ENCODE measurements around the gene EFCAB8.

EFCAB8 gene

DNA sequence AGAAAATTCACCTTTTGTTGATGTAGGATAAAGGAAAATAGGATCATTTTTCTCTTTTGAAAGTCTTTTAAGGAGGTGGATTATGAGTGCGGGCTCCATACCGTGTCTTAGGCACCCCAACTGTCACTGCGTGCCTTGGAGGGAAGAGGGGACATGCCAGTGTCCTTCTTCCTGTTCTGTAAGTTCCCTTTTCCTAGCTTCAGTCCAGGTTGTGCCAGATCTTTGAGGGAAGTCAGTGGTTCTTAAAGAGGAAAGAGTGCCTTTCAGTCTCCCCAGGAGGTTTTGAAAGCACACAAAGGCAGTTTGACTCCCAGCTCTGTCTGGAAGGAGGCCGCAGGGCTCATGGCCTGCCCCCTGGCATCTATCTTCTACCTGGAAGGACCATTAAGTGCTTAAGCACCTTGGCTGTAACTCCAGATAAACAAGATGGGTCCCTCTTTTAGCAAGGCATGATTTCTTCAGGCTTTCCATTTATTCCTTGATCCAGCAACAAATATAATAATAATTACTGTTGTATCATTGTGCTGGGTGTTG is 13.0 kb downstream of the EFCAB8 start:
- DNase-seq (ENCODE audit: low read depth): no peak
- no peak overlapping the region for H3K4me3 ChIP-seq (replicated peaks; ENCODE audit: low read depth, low read length)
- TF ChIP-seq, protein P1, sequence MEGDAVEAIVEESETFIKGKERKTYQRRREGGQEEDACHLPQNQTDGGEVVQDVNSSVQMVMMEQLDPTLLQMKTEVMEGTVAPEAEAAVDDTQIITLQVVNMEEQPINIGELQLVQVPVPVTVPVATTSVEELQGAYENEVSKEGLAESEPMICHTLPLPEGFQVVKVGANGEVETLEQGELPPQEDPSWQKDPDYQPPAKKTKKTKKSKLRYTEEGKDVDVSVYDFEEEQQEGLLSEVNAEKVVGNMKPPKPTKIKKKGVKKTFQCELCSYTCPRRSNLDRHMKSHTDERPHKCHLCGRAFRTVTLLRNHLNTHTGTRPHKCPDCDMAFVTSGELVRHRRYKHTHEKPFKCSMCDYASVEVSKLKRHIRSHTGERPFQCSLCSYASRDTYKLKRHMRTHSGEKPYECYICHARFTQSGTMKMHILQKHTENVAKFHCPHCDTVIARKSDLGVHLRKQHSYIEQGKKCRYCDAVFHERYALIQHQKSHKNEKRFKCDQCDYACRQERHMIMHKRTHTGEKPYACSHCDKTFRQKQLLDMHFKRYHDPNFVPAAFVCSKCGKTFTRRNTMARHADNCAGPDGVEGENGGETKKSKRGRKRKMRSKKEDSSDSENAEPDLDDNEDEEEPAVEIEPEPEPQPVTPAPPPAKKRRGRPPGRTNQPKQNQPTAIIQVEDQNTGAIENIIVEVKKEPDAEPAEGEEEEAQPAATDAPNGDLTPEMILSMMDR (IDR thresholded peaks at IDR 0.05; ENCODE audit: low read length, missing control alignments): no peak

DNA sequence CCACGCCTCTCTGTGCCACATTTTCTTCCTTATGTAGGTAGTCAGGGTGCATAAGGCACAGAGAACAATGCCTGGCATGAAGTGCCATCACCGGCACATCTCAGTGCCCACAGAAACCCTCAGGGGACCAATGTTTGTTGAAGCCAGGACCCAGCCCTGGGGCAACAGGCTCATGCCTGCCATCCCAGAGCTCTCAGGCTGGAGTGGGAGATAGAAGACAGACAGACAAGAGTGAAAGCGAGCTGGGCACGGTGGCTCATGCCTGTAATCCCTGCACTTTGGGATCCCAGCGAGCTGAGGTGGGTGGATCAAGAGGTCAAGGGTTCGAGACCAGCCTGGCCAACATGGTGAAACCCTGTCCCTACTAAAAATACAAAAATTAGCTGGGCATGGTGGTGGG is 13.5 kb downstream of the EFCAB8 start:
- TF ChIP-seq, protein P1 (IDR thresholded peaks at IDR 0.05; ENCODE audit: low read length, missing control alignments): no peak
- no peak for DNase-seq (ENCODE audit: low read depth)
- H3K4me3 ChIP-seq (replicated peaks; ENCODE audit: low read depth, low read length): no peak overlapping the region

DNA sequence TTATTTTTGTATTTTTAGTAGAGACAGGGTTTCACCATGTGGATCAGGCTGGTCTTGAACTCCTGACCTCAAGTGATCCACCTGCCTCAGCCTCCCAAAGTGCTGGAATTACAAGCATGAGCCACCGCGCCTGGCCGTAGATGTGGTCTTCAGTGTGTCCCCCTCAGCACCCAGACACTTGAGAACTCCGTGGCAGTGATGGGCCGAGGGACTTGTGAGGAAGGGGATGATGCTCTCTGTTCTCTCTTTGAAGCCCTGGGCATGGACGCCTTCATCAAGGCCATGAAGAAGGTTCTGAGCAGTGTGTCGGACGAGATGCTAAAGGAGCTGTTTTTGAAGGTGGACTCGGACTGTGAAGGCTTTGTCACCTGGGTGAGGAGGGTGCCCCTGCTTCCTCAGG is 16.9 kb downstream of the EFCAB8 start:
- DNase-seq (ENCODE audit: low read depth): no peak
- H3K4me3 ChIP-seq (replicated peaks; ENCODE audit: low read depth, low read length): no peak overlapping the region
- TF ChIP-seq, protein P1 (IDR thresholded peaks at IDR 0.05; ENCODE audit: low read length, missing control alignments): no peak

DNA sequence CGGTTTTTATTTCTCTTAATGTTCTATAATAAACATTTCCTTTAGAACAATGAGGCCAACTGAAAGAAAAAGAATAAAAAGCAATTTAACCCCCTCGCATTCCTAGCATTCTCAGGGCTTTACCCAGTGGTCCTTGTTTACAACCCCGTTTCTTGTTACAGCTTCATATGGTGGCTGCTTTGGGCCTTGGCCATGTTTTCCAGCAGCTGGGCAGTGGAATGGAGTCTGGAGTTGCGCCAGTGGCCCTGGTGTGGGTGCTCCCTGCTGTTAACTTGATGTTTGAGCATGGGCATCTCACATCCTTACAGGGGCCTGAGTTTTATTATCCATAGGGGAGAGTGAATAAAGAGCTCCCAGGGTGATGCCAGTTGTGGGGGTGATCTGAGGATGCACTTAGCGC is 18.8 kb downstream of the EFCAB8 start:
- DNase-seq (ENCODE audit: low read depth): peak; percentile 11
- TF ChIP-seq, protein P1 (IDR thresholded peaks at IDR 0.05; ENCODE audit: low read length, missing control alignments): no peak

DNA sequence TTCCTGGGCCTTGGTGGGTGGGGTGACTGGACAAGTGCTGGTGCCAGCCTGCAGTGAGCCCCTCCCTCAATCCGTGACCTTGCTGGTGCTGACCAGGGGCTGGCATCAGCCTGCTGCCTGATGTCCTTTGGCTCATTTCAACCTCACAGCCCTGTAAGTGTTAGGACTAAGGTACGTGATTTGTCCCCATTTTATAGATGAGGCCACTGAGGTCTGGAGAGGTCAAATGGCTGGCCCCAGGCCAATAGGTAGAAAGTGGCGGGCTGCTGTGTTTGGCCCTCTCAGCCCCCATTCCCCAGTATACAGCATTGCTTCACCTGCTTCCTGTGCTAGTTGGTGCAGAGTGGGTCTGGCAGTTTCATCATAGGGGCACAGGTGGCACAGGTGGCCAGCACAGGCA is 20.1 kb downstream of the EFCAB8 start:
- TF ChIP-seq, protein P1 (IDR thresholded peaks at IDR 0.05; ENCODE audit: low read length, missing control alignments): no peak
- no peak for DNase-seq (ENCODE audit: low read depth)
- no peak overlapping the region for H3K4me3 ChIP-seq (replicated peaks; ENCODE audit: low read depth, low read length)

More for the DNA sequence above, 18.8 kb downstream of the EFCAB8 start:
- no peak overlapping the region for H3K4me3 ChIP-seq (replicated peaks; ENCODE audit: low read depth, low read length)

DNA sequence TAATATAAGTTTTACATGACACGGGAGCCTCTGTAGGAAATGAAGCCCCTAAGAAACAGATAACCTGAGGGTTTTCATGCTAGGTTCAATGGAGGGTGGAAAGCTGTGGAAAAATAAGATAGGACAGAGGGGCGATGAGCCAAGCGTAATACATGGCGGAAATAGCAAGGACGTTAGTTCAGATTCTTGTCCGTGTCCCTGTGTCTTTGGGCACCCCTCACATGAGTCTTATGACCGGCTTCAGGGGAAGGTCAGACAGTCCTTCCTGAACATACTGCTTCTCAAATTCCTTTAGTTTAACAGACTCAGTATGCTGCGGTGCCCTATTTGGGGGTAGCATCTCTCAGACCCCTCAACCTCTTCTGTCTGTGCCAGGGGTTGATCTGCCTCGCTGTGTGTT is 20.8 kb downstream of the EFCAB8 start:
- no peak overlapping the region for H3K4me3 ChIP-seq (replicated peaks; ENCODE audit: low read depth, low read length)
- TF ChIP-seq, protein P1 (IDR thresholded peaks at IDR 0.05; ENCODE audit: low read length, missing control alignments): no peak
- DNase-seq (ENCODE audit: low read depth): no peak

DNA sequence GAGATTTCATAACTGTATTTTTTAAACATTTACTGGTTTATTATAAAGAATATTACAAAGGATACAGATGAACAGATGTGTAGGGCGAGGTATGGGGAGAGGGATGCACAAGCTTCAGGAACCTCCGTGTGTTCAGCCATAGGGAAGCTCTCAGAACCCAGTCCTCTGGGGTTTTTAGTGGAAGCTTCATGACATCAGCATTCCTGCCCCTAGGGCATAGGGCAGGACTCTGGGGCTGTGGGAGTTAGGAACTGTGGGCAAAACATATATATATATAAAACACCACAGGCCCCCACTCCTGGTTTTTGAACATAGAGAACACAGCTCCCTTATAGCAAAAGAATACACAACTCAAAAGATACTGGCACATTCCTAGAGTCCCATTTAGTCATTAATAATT is 21.9 kb downstream of the EFCAB8 start:
- H3K4me3 ChIP-seq (replicated peaks; ENCODE audit: low read depth, low read length): no peak overlapping the region
- DNase-seq (ENCODE audit: low read depth): no peak
- TF ChIP-seq, protein P1 (IDR thresholded peaks at IDR 0.05; ENCODE audit: low read length, missing control alignments): no peak

All from fibroblast of pulmonary artery (primary cell).